Mesenchymal stem cell (in vitro differentiated cells and primary cell): Measurements from ENCODE around the gene NTRK3.

Experiments
- DNase-seq: peaks from one replicate; pipeline ENCODE4 v3.0.0-alpha.2; 2013
- H2AFZ ChIP-seq: one replicate; pipeline ENCODE4 v1.6.1; 2013; ENCODE audit warnings: low read depth, mild to moderate bottlenecking, control low read depth, inconsistent platforms, low read length, moderate library complexity
- H2AK5ac ChIP-seq: 2 replicates; pipeline ENCODE4 v1.6.1; 2013; ENCODE audit warnings: low read length, moderate library complexity, mild to moderate bottlenecking, inconsistent platforms; ENCODE audit not compliant: severe bottlenecking
- H2BK120ac ChIP-seq: one replicate; pipeline ENCODE4 v1.6.1; 2013; ENCODE audit warnings: low read depth, mild to moderate bottlenecking, inconsistent platforms, low read length, moderate library complexity
- H2BK12ac ChIP-seq, 2 experiments: one replicate each; pipeline ENCODE4 v1.6.1; 2013; ENCODE audit warnings: inconsistent platforms in 2 of 2, low read length in 2 of 2, mild to moderate bottlenecking in 2 of 2, moderate library complexity in 2 of 2, control low read depth in 1 of 2
- H2BK15ac ChIP-seq: one replicate; pipeline ENCODE4 v1.6.1; 2013; ENCODE audit warnings: mild to moderate bottlenecking, low read depth, inconsistent platforms; ENCODE audit not compliant: poor library complexity, severe bottlenecking
- H2BK5ac ChIP-seq: 2 replicates; pipeline ENCODE4 v1.6.1; 2013; ENCODE audit warnings: low read depth, mild to moderate bottlenecking, low read length, control low read depth, inconsistent platforms; ENCODE audit not compliant: poor library complexity, severe bottlenecking
- H3K14ac ChIP-seq, 2 experiments: one replicate each; pipeline ENCODE4 v1.6.1; 2013; ENCODE audit warnings: inconsistent platforms in 2 of 2, low read length in 2 of 2, control low read depth in 1 of 2, mild to moderate bottlenecking in 1 of 2, moderate library complexity in 1 of 2
- H3K18ac ChIP-seq, 2 experiments: one replicate each; pipeline ENCODE4 v1.6.1; 2013; ENCODE audit warnings: inconsistent platforms in 2 of 2, low read length in 2 of 2, control low read depth in 1 of 2, low read depth in 1 of 2, mild to moderate bottlenecking in 1 of 2
- H3K23ac ChIP-seq, 2 experiments: one replicate each; pipeline ENCODE4 v1.6.1; 2013; ENCODE audit warnings: inconsistent platforms in 2 of 2, low read length in 2 of 2, mild to moderate bottlenecking in 2 of 2, moderate library complexity in 2 of 2, control low read depth in 1 of 2
- H3K27ac ChIP-seq: 2 replicates; pipeline ENCODE4 v1.5.1; 2013; ENCODE audit warnings: mild to moderate bottlenecking, moderate library complexity, low read length, control low read depth, inconsistent platforms; ENCODE audit not compliant: poor library complexity, severe bottlenecking
- H3K27me3 ChIP-seq, 2 experiments: 2 replicates each; pipeline versions ENCODE4 v1.6.1 to v1.7.0; 2013; ENCODE audit warnings: low read length in 2 of 2, mild to moderate bottlenecking in 2 of 2, moderate library complexity in 2 of 2, control low read depth in 1 of 2, inconsistent platforms in 1 of 2; ENCODE audit not compliant: control insufficient read depth in 1 of 2, insufficient read depth in 1 of 2
- H3K36me3 ChIP-seq, 2 experiments: 2 replicates each; pipeline versions ENCODE4 v1.6.1 to v1.7.0; 2013; ENCODE audit warnings: low read length in 2 of 2, control low read depth in 1 of 2, inconsistent platforms in 1 of 2, low read depth in 1 of 2, mild to moderate bottlenecking in 1 of 2; ENCODE audit not compliant: insufficient read depth in 2 of 2, control insufficient read depth in 1 of 2
- H3K4ac ChIP-seq, 2 experiments: one replicate each; pipeline ENCODE4 v1.6.1; 2013; ENCODE audit warnings: inconsistent platforms in 2 of 2, low read length in 2 of 2, mild to moderate bottlenecking in 2 of 2, moderate library complexity in 2 of 2, control low read depth in 1 of 2, low read depth in 1 of 2
- H3K4me1 ChIP-seq: 2 replicates; pipeline ENCODE4 v1.6.1; 2013; ENCODE audit warnings: low read depth, low read length, control low read depth; ENCODE audit not compliant: control insufficient read depth, insufficient read depth
- H3K4me2 ChIP-seq: 2 replicates; pipeline ENCODE4 v1.6.1; 2013; ENCODE audit warnings: low read length, mild to moderate bottlenecking, inconsistent platforms; ENCODE audit not compliant: poor library complexity, severe bottlenecking
- H3K4me3 ChIP-seq, 2 experiments: 2 replicates each; pipeline versions ENCODE4 v1.5.1 to v1.7.0; 2013; ENCODE audit warnings: low read length in 2 of 2, mild to moderate bottlenecking in 2 of 2, control low read depth in 1 of 2, low read depth in 1 of 2; ENCODE audit not compliant: insufficient read depth in 1 of 2
- H3K79me1 ChIP-seq: replicated peaks from 2 replicates; pipeline ENCODE4 v1.6.1; 2013; ENCODE audit warnings: mild to moderate bottlenecking, control low read depth, low read length, inconsistent platforms; ENCODE audit not compliant: poor library complexity, severe bottlenecking
- H3K9ac ChIP-seq: 2 replicates; pipeline ENCODE4 v1.7.0; 2013; ENCODE audit warnings: mild to moderate bottlenecking, low read length, moderate library complexity
- H3K9me3 ChIP-seq: 2 replicates; pipeline ENCODE4 v1.7.0; 2013; ENCODE audit warnings: mild to moderate bottlenecking, low read length; ENCODE audit not compliant: control insufficient read depth
- H4K8ac ChIP-seq: one replicate; pipeline ENCODE4 v1.6.1; 2013; ENCODE audit warnings: inconsistent platforms, mild to moderate bottlenecking, low read length, moderate library complexity
- H4K91ac ChIP-seq: one replicate; pipeline ENCODE4 v1.6.1; 2013; ENCODE audit warnings: mild to moderate bottlenecking, low read length, inconsistent platforms
- WGBS: methylation state at CpG from one replicate; pipeline ENCODE4 v1.1.7; 2013; ENCODE audit warnings: mixed read lengths; 5-methylcytosine and 5-hydroxymethylcytosine counted together

NTRK3 gene

DNA sequence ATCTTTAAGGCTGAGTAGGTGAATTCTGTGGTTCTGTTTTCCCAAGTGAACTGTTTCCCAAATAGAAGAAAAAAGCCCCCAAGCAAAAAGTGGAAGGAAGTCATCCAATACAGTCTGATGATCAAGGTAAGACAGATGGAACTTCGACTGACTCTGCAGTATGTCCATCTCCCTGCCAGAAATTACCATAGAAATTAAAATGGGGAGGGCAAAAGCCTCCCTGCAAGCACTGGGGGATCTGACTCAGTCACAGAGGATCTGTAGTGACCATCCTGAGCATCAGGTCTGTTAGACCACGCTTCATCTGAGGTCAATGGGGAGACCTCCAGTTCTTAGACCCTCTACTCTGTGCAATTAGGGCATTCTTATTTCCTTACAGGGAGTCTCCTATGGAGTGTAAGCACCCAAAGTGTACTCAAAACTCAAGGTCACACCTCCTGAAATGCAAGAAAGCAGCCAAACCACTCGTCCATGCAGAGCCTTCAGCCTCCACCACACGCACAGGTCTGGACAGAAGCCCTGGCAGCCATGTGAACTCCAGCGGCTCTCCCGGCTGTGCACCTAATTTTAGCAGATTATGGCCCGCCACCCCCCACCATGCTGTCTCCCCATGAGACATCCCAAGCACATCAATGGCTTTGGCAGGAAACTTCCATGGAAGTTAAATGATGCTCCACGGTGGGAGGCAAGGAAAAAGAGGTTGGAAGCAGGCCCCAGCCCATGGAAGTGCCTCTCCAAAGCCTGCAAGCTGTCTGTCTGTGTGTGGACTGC, 348.7 kb downstream of the NTRK3 start:
- Histone ChIP-seq H2AK5ac (no peak overlapping the region), H3K4me2 (no peak overlapping the region), H3K9ac (no peak overlapping the region), H3K79me1 (no peaks in the 10 kb centered on the region), H2BK12ac (no peak overlapping the region), H2BK5ac (no peak overlapping the region), H2BK15ac (no peak overlapping the region), H3K4ac (no peak overlapping the region), H3K27ac (no peak overlapping the region), H3K9me3 (no peaks in the 10 kb centered on the region), H3K14ac (no peak overlapping the region), H4K8ac (no peak overlapping the region), H2BK120ac (no peak overlapping the region), H3K18ac (no peak overlapping the region), H3K27me3 (peaks cover 0 to 25% of the 10 kb centered on the region in 2 experiments), H2AFZ (no peak overlapping the region), H3K36me3 (no peaks in the 10 kb centered on the region), H4K91ac (no peak overlapping the region), H3K23ac (no peak overlapping the region), H3K4me1 (no peaks in the 10 kb centered on the region), H3K4me3 (no peak overlapping the region)
- WGBS, result 78% methylated on average over 8 of the region's 8 CpGs
- DNase-seq, result no peak

DNA sequence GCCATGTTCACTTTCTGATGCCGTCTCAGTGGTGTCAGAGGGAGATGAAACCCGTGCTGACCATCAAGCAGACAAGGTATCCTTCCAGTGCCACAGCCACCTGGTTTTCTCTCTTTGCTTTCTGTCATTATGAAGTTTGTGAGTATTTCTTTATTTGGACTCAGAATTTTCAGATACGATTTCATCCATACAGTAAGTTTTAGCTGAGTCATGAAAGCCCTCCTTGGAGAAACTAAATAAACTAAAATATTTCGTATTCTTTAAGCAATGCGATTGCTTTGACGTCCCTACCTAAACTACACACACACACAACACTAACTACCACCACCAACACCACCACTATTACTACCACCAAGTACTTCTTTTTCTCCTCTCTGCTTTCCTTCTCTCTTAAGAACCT, 350.1 kb downstream of the NTRK3 start:
- Histone ChIP-seq H2AFZ (no peak overlapping the region), H3K9me3 (no peaks in the 10 kb centered on the region)
- WGBS, result 92% methylated on average over 5 of the region's 6 CpGs

DNA sequence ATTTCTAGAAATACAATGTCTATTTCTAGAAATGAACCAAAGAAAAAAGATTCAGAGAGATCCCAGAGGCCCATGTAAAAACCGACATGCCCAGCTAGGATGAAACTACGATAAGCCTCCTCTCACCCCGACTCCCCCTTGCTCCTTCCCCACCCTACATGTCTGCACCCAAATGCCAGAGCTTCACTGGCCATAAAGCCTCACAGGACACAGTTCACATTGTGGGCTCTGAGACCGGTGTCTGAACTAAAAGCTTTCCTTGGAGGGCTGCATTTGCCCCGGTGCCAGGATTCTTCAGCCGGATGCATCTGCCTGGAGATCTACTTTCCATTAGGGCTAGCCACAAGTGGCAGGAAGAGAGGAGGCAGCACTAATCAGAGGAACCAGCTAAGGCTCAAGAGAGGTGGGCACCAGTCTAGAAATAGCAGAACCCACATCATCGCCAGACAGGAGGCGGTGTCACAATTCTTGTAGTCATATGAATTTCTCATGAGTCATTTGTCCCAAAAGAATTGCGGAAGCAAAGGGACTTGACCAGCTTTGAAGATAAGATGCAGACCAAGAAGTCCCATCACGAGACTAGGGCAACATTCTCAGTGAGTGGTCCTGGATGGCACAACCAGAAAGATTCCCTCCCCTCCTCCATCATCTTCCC, 353.6 kb downstream of the NTRK3 start:
- Histone ChIP-seq H2AFZ (no peak overlapping the region), H3K14ac (no peak overlapping the region), H3K9me3 (no peaks in the 10 kb centered on the region), H3K27ac (no peak overlapping the region), H3K4ac (no peak overlapping the region), H2BK15ac (no peak overlapping the region), H3K18ac (no peak overlapping the region), H4K8ac (no peak overlapping the region), H3K4me2 (no peak overlapping the region), H3K27me3 (peaks cover 0 to 9% of the 10 kb centered on the region in 2 experiments), H3K23ac (no peak overlapping the region), H3K79me1 (no peaks in the 10 kb centered on the region), H4K91ac (no peak overlapping the region), H3K4me1 (no peaks in the 10 kb centered on the region), H3K4me3 (no peak overlapping the region), H2AK5ac (no peak overlapping the region), H2BK120ac (no peak overlapping the region), H2BK5ac (no peak overlapping the region), H3K9ac (no peak overlapping the region), H3K36me3 (no peaks in the 10 kb centered on the region), H2BK12ac (no peak overlapping the region)
- WGBS, result 84% methylated on average over 10 of the region's 10 CpGs
- DNase-seq, result peak; percentile 1

More for the DNA sequence above, 350.1 kb downstream of the NTRK3 start:
- Histone ChIP-seq H3K27me3 (peaks cover 0 to 19% of the 10 kb centered on the region in 2 experiments), H3K79me1 (no peaks in the 10 kb centered on the region), H4K8ac (no peak overlapping the region), H3K4me1 (no peaks in the 10 kb centered on the region), H2BK120ac (no peak overlapping the region), H3K27ac (no peak overlapping the region), H3K18ac (no peak overlapping the region), H3K4me3 (no peak overlapping the region), H2AK5ac (no peak overlapping the region), H4K91ac (no peak overlapping the region), H3K14ac (no peak overlapping the region), H2BK5ac (no peak overlapping the region), H3K4ac (no peak overlapping the region), H3K4me2 (no peak overlapping the region), H2BK12ac (no peak overlapping the region), H2BK15ac (no peak overlapping the region), H3K36me3 (no peaks in the 10 kb centered on the region), H3K23ac (no peak overlapping the region), H3K9ac (no peak overlapping the region)
- DNase-seq, result no peak

DNA sequence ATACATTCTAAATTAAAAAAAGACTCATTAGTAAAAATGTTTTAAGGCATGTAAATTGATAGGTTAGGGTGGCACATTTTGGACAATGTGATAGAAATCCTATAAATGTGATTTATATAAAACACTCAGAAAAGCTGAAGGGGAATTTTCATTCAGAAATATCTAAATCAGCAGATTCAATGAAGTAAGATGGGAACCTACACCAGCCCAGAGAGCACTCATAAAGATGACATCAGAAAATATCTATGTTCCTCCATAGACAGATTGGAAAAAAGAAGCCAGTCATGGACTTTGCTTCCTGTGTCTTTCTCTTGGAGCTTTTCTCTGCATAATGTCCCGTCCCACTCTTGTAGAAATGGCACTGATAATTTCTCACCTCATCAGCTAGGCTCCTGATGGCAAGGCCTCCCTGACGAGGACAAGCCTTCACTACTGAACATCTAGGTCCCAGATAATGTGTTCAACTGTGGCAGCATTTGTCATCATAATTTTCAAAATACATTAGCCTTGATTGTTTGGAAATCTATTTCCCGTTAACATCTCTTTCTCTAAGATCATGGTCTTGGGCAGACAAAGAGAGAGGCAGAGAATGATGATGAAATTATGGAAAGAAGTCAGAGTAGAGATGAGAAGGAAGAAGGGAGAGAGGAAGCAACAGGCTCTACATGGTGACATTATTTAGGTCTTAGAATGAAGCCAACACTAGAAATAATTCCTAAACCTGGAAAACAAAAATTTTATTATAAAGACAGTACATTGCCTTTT, 354.4 kb downstream of the NTRK3 start:
- no peak overlapping the region for H3K27ac ChIP-seq
- H3K14ac ChIP-seq, result no peak overlapping the region

More for the DNA sequence above, 354.4 kb downstream of the NTRK3 start:
- H3K4me2 ChIP-seq, result no peak overlapping the region
- H4K8ac ChIP-seq, result no peak overlapping the region
- no peak for DNase-seq
- H2BK5ac ChIP-seq, result no peak overlapping the region
- no peaks in the 10 kb centered on the region for H3K4me1 ChIP-seq
- no peak overlapping the region for H2AFZ ChIP-seq
- no peak overlapping the region for H4K91ac ChIP-seq
- H2BK120ac ChIP-seq, result no peak overlapping the region
- no peaks in the 10 kb centered on the region for H3K79me1 ChIP-seq
- peaks cover 0 to 6% of the 10 kb centered on the region in 2 experiments for H3K27me3 ChIP-seq
- H2AK5ac ChIP-seq, result no peak overlapping the region
- no peaks in the 10 kb centered on the region for H3K36me3 ChIP-seq
- H3K4ac ChIP-seq, result no peak overlapping the region
- H3K4me3 ChIP-seq, result no peak overlapping the region
- no peaks in the 10 kb centered on the region for H3K9me3 ChIP-seq
- no peak overlapping the region for H3K23ac ChIP-seq
- WGBS, result 19% methylated on average over 2 of the region's 3 CpGs
- no peak overlapping the region for H3K18ac ChIP-seq
- H2BK15ac ChIP-seq, result no peak overlapping the region
- no peak overlapping the region for H2BK12ac ChIP-seq
- H3K9ac ChIP-seq, result no peak overlapping the region
